AG09309 (cell line): ENCODE data around the gene HMGXB4.

ENCODE experiments used
- DNase-seq: peaks from one replicate; pipeline ENCODE4 v3.0.0-alpha.2; 2010; ENCODE audit warnings: low read depth
- H3K4me3 ChIP-seq: 2 replicates; pipeline ENCODE4 v1.5.1; 2011; ENCODE audit warnings: mild to moderate bottlenecking, low read depth, low read length, moderate library complexity; ENCODE audit not compliant: control insufficient read depth
- TF ChIP-seq, protein P1 (sequence below): IDR thresholded peaks from 2 replicates; pipeline ENCODE4 v1.5.1; 2011; ENCODE audit warnings: mild to moderate bottlenecking, low read depth, low read length, inconsistent platforms; ENCODE audit not compliant: insufficient read depth, control insufficient read depth; ENCODE audit errors: missing control alignments

Gene HMGXB4

DNA sequence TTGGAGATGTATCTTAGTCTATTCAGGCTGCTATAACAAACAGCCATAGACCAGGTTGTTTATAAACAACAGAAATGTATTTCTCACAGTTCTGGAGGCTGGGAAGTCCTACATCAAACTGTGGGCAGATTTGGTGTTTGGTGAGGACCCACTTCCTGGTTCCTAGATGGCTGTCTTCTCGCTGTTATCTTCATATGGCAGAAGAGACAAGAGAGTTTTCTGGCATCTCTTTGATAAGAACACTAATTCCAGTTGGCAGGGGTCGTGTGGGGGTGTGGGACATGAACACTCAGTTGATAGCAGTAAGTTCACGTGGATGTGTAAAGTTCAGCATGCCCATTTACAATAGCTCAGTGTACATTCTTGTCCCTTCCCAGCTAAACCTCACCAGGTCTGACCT lies 41.3 kb upstream of the HMGXB4 start:
- no peak for DNase-seq
- TF ChIP-seq, protein P1, sequence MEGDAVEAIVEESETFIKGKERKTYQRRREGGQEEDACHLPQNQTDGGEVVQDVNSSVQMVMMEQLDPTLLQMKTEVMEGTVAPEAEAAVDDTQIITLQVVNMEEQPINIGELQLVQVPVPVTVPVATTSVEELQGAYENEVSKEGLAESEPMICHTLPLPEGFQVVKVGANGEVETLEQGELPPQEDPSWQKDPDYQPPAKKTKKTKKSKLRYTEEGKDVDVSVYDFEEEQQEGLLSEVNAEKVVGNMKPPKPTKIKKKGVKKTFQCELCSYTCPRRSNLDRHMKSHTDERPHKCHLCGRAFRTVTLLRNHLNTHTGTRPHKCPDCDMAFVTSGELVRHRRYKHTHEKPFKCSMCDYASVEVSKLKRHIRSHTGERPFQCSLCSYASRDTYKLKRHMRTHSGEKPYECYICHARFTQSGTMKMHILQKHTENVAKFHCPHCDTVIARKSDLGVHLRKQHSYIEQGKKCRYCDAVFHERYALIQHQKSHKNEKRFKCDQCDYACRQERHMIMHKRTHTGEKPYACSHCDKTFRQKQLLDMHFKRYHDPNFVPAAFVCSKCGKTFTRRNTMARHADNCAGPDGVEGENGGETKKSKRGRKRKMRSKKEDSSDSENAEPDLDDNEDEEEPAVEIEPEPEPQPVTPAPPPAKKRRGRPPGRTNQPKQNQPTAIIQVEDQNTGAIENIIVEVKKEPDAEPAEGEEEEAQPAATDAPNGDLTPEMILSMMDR = no peak
- no peak overlapping the region for H3K4me3 ChIP-seq

GRCh38 chr22:35217527-35217926 lies 39.8 kb upstream of the HMGXB4 start:
- no peak overlapping the region for H3K4me3 ChIP-seq
- TF ChIP-seq, protein P1 = no peak
- no peak for DNase-seq

GRCh38 chr22:35218079-35218478 lies 39.2 kb upstream of the HMGXB4 start:
- DNase-seq = no peak
- no peak overlapping the region for H3K4me3 ChIP-seq
- TF ChIP-seq, protein P1 = no peak

DNA sequence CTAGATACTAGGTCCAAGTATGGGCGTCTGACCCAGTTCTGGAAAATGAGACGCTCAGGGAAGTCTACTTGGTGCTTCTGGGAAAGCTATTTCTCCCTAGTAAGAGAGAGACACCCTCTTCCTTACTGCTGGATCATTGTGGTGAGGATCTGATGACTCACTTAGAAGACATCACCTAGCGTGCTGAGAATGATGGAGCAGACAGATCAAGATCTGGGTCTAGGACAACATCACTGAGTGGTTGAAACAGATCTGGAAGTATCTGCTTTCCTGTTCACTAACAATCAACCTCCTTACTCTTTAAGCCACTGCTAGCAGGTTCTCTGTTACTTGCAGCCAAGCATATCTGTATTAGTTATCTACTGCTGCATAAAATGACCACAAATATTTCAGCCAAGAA lies 38.3 kb upstream of the HMGXB4 start:
- TF ChIP-seq, protein P1 = no peak
- no peak overlapping the region for H3K4me3 ChIP-seq
- DNase-seq = peak; percentile 40

DNA sequence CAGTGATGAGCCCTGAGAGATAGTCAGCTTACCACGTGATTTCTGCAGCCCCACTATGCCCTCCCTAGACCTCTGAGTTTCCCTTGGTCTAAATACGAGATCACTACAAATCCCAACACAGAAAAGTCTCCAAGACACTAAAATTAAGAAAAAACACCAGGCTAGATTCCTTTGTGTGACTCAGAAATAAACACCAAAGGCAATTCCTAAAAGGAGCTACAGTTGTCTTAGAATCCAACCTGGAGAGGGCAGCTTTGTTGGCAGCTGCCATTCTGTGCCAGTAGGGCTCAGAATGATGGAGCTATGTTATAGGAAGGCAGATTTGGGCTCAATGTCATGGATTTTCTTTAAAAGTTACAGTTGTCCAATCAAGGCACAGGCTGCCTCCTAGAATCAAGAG lies 37.1 kb upstream of the HMGXB4 start:
- DNase-seq = no peak
- no peak overlapping the region for H3K4me3 ChIP-seq
- TF ChIP-seq, protein P1 = no peak

- TF ChIP-seq, protein P1 = no peak
- H3K4me3 ChIP-seq = no peak overlapping the region
- DNase-seq = no peak
Measured at GRCh38 chr22:35225010-35225409, 32.3 kb upstream of the HMGXB4 start.
